HG03039 (cell line): Measurements from ENCODE around the gene ART3.

ENCODE experiments used
- ATAC-seq: cut with Tn5 transposase; IDR thresholded peaks from one replicate; pipeline ENCODE4 v1.9.1; 2021; ENCODE audit warnings: mild to moderate bottlenecking, moderate library complexity; ENCODE audit not compliant: unreplicated experiment

The ART3 gene

DNA sequence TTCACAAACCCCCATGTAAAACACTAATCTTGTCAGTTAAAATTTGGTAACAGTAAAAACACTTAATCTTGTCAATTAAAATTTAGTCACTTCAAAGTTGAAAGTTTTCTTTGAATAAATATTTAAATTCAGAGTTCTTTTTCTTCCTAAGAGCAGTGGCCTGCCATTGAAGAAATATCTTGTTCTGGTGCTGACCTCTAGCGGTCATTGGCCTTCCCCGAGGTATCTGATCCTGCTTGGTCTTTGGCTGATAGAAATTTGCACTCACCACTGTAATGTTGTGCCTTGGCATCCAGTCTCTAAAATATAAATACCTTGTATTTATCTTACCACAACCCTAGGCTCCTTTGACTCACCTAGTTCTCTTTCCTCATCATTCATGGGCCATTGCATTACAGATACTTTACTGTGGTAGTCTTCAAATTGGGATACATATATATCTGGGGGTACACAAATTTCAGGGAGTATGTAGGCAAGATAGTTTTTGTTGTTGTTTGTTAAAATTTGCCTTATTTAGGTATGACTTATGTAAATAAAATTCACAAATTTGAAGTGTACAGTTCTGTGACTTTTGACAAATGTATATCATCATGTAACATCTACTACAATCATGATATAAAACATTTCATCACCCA is 6.7 kb upstream of the ART3 start:
- ATAC-seq = peak; percentile 67

DNA sequence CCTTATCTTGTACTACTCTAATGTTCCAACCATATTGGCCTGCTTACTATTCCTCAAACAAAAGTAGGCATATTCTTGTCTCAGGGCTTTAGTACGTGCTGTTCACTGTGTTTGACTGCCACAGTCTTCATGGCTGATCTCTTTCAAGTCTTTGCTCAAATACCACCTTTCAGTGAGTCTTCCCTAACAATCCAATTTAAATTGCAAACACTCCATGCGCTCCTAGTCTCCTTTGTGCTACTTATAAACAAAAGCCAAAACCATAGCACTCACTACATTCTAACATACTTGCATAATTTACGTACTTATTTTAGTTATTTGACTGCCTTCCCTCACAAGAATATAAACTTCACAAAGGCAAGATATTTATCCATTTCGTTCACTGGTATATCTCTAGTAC is 1.7 kb upstream of the ART3 start:
- ATAC-seq = no peak

DNA sequence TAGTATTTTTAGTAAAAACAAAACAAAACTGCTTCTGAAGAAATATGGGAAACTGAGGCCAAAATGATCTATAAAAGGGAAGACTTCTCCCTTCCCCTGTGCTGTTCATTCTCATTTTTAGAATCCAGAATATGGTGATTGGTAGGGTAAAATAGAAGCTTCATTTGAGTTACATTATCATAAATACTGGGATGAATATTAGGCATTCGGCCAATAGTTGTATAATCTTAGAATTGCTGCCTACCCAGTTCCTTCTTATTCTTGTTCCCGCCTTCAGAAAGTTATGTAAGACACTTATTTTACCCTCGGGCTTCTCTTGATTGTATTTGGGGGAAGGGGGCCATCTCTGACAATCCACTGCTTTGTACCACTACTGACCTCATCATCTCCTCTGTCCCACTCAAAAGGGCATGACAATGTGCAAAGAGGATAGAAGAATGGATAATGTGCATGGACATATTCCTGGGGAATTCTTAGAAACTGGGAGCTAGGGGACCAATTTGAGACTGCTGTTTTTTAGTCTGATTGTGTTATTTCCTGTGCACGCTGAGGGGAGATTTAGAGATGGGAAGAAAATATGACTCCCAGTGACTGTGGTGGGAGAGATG is 588 bp downstream of the ART3 start:
- ATAC-seq = no peak

DNA sequence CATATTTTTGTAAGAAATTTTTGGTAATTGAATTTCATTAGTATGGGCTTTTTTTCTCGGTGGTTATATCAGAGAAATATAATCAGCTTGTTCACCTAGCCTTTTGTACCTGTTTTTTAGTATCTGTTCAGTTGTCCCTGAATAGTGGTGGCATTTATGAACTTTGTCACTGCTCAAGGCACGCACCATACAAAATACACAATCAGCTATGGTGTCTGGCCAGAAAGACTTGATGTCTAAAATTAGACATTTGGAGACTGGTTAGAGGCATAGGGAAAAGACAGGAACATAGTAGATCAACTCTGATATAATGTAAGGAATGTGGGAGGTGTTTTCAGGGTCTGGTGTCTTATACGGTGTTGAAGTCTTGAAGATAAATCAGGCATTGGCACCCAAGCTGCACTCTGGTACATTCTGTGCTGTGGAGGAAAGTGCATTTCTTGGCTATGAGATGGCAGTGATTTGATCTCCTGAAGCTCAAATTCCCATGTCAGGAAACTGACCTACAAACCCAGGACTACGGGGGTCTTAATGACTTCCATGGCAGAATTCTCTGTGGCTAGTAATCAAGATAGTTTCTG is 3.6 kb downstream of the ART3 start:
- ATAC-seq = no peak

DNA sequence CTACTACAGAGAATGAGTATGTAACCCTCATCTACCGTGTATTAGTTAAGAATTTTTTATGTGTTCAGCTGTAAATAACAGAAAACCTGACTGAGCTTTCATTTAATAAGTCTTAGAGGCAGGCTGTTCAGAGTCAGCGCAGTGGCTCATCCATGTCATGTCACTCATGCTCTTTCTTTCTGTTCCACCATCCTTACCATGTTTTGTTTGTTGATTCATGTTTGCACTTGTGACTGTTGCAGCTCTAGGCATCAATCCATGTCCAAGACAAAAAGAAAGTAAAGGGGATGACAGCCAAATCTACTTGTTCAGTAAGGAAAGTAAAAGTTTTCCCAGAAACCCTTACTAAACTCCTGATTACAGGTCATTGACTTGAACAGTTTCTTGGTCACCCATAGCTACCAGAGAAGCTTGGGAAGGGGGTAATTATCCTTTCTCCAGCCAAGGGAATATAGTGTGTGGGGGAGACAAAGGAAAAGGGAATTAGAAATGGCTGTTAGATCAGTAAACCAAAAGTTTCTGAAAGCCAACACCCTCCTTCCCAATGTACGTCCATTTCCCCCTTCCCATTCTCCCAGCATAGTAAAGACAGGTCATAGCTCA is 9.0 kb downstream of the ART3 start:
- ATAC-seq = no peak

DNA sequence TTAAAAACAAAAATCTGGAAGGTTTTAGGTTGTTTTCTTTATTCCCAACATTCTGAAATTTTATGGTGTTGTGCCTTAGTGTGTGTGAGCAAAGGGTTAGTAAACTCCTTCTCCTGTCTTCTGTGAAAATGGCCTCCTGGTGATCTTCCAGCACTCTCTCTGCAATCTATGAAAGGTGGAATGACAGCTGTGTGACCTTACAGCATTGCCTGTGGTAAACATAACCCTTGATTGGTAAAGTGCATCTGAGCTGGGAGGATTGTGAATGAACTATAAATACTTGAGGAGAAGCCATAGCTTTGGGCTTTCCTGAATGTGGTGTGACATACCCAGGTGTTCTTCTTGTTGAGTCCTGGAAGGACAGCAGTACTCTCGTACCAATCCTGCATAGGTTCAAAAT is 10.0 kb downstream of the ART3 start:
- no peak for ATAC-seq

DNA sequence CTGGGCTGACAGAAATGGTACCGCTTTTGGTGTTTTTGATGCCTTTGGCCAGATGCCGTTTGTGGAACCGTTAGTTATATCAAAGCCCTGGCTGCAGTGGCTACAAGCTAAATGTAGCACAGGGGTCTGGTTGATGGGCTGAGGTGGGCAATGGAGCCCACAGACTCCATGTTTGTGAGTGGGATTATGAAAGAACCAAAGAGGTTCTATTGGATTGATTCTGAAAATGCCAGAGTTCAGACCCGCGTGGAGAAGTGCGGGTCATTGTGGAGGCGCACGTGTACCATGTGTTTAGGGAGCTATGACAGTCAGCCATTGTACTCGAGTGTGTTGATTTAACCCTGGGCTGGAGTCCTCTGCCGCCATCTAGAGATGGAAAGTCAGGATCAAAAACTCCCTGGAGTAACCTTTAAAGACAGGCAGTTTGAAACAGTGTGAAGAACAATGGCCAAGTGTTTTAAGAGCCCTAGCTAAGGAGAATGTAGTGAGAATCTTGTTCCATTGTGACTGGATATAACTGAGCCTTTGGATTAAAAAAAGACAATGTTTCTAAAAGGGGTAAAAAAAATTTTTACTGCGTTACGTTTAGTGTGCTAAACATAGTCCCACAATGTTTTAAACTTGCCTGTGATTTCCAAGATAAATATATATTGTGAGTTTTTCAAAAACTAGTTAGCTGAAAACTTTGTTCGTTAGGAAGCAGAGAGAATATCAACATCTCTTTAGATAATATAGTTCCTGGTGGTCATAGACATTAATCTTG is 12.7 kb downstream of the ART3 start:
- no peak for ATAC-seq

DNA sequence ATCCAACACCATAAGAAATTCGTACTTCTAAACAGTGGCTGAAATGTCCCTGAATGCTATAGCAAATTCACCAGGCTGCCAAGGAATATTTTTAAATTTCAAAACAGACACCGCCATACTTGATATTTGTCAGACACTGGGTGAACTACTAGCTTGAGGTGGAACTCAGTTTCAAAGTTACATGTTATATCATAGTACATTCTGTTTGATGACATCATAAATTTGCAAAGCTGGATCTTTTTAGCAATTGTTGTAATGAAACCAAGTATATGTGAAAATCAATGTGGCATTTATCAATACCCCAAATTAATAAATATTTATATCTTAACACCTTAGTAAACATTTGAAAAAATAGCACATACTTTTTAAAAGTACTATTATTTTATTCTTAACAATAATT is 14.2 kb downstream of the ART3 start:
- no peak for ATAC-seq

DNA sequence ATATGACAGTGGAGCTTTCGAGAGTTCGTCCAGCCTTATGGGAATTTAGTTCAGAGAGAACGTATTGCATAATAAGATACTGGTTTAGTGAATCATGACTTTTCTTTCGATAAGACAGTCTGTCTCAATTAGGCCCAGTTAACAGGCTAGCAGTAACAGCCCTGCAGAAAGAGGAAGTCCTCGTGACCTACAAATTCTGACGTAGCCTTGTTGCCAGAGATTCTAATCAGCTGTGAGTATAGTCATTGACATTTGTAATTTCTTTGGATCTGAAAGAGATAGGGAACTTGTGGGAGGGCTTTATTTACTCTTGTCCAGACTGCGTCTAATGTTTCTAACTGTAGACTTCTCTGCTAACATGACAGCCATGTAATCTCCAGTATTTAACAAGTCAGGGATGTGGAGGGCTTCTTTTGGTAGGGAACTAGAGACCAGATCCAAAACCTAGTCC is 15.8 kb downstream of the ART3 start:
- no peak for ATAC-seq

DNA sequence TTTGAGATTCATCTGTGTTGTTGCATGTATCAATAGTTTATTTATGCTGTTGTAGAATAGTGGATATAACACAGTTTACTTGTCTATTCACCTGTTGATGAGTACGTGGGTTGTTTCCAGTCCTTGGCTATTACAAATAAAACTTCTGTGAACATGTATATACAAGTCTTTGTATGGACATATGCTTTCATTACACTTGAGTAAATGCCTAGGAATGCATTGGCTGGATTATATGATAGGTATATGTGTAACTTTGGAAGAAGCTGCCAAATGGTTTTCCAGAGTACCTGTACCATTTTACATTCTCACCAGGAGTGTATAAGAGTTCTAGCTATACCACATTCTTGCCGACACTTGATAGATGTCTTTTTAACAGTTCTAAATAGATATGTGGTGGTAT is 16.5 kb downstream of the ART3 start:
- ATAC-seq = no peak

DNA sequence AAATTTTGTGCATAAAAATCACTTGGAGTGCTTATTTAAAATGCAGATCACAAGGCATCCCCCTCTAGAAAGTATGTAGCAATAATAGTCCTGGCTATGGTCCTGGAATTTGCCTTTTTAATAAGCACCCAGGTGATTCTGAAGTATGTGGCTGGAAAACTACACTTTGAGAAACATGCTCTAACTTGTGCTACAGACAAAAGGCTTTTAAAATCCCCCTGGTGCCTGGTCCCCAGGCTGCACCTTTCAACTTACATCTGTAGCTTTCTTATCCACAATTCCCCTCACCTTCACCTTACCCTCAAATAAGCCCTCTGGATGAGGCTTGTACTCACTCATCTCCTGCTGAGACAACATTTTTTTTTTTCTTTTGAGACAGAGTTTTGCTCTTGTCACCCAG is 21.1 kb downstream of the ART3 start:
- no peak for ATAC-seq

DNA sequence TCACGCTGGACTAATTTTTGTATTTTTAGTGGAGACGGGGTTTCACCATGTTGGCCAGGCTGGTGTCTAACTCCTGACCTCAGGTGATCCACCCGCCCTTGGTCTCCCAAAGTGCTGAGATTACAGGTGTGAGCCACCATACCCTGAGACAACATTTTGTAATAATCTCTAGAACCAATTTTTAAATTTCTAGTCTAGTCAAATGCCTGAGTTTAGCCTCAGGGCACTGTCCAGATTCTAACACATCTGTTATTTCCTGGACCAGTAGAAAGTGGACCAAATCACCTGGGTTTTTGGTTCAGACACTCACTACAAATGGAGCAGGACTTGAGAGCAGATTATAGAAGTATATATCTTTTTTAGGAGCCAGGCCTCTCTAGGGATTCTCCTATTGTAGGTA is 21.6 kb downstream of the ART3 start:
- ATAC-seq = no peak

DNA sequence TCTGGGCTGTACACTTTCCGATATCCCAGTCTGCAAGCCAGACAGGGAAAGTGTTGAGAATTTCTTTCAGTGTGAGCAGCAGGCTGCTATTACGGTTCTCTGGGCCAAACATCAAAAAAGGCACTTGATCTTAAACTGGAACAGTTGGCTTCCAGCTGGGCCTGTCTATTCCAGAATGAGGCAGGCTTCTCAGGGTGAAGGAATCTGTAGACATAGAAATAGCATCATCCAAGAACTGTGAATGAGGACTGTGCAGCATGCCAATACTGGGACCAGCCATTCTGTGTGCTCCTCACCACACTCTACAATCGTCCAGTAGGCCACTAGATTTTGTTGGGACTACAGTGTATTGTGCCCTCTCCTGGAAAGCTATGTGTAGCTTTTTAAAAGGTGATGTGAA is 31.1 kb downstream of the ART3 start:
- no peak for ATAC-seq

DNA sequence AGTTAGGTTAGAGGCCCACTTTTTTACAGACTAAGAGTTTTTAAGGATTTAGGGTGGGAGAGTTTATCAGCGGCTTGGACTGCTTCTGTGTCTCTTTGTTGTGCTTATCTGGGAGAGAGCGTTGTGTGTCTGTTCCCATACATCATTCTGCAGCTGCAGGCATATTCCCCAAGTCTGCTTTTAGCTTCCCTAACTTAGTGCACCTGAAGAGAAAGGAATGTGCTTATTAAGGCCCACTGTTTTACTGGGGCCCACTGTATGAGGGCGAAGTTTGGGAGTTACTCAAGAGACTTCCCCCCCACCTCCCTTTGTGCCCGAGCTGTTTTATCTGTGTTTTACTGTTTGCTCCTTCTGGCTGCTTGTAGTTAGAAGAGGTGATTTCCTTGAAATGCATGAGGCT is 31.9 kb downstream of the ART3 start:
- no peak for ATAC-seq

DNA sequence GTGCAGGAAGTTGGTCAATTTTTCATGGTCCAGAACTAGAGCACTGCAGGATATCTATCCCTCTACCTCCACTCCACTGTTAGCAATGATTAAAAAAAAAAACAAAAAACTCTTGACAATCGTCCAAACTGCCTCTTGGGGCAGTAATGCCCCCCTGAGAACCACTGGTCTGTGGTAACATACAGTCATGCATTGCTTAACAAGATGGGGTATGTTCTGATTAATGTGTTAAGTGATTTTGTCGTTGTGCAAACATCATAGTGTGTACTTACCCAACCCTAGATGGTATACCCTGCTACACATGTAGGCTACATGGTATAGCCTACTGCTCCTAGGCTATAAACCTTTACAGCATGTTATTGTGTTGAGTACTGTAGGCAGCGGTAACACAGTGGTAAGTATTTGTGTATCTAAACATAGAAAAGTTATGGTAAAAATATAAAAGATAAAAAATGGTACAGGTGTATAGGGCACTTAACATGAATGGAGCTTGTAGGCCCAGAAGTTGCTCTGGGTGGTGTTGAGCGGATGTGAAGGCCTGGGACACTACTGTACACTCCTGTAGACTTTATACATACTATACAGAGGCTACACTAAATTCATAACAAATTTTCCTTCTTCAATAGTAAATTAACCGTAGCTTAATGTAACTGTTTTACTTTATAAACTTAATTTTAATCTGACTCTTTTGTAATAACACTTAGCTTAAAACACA is 34.1 kb downstream of the ART3 start:
- no peak for ATAC-seq

DNA sequence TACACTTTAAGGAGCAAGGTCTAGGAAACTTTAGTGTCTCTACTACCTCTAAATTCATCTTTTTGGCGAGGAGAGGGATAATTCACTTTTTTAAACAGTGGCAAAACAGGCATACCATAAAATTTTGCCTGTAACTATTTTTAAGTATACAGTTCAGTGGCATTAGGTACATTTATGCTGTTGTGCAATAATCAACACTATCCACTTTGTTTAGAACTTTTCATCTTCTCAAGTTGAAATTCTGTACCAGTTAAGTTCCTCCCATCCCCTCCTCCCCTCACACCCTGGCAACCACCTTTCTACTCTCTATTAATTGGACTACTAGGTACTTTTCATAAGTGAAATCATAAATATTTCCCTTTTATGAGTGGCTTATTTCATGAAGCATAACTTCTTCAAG is 42.3 kb downstream of the ART3 start:
- no peak for ATAC-seq

DNA sequence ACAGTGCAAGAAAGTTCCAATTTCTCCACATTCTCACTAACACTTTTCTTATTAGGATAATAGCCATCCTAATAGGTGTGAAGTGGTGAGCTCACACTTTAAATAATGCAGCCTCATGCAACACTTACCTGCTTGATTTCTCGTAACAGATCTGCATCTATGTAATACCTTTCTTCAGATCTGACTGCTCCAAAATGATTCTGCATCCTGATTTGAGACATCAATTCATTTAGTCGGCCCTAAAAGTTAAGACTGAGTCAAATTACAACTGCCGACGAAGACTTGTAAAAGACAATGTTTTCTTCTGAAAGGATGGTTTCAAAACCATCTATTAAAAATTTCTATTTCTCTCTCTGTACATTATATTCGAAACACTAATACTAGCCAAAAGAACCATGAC is 43.0 kb downstream of the ART3 start:
- ATAC-seq = no peak

DNA sequence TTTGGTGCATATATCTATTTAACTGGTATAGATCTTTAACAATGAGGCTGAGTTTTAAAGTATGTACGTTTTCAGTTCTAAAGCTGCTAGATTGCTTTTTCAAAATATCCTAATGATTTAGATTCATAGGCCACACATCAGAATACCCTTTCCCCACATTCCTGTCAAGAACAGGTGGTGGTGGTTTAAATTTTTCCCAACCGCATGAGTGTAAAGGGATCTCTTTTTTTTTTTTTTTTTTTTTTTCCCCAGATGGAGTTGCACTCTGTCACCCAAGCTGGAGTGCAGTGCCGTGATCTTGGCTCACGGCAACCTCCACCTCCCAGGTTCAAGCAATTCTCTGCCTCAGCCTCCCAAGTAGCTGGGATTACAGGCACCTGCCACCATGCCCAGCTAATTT is 45.7 kb downstream of the ART3 start:
- no peak for ATAC-seq

DNA sequence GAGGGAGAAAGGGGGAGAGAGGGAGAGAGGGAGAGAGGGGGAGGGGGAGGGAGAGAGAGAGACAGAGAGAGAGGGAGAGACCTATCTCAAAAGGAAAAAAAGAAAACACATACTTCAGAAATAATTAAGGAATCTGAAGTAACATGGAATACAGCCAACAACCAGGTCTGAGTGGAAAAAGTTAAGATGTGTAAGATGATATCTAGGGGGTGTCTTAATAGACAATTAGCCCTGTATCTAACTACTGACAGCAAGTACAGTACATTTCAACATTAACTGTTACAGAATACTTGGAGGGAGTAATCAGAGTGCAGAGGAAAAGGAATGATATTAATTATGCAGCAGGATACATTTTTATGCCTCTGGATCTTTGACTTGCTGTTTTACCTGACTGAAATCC is 51.3 kb downstream of the ART3 start:
- ATAC-seq = no peak

DNA sequence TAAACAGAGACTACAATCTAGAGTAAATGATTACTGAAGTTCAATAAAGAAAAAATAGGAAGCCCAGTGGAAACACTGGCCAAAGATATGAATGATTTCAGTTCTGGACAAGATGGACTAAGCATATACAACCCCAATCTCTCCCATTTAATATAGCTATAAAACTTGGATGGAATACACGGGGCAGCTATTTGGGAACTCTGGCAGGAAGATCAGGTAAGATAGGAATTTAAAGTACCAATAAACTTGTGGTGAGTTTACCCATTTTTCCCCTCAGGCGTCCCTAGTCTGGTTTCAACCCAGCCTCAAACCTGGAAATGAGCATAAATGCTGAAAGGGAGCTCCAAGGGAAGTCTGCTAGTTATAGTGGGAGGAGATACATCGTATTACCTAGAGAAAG is 53.2 kb downstream of the ART3 start:
- ATAC-seq = no peak

DNA sequence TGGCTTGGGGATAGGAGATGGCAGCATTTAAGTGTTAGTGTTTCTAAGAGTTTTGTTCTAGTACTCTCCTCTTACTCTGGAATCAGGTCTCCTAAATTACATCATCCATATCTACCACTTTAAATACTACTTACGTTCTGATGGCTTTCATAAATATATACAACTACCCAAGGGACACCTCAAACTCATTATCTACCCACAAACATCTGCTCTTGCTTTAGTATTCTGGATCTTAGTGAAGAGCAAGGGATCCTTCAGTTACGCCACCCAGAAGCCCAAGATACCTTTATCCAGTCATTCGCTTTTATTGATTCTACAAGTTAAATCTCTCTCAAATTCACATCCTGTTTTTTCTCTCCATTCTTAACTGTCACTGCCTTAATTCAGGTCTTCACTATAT is 66.7 kb downstream of the ART3 start:
- no peak for ATAC-seq
